GM21528 (cell line): ENCODE data around the gene PPP1R1B.

Source experiments
- ATAC-seq: cut with Tn5 transposase; IDR thresholded peaks from one replicate; pipeline ENCODE4 v1.9.1; 2021; ENCODE audit warnings: mild to moderate bottlenecking, moderate library complexity; ENCODE audit not compliant: unreplicated experiment, low FRiP score

PPP1R1B gene

DNA sequence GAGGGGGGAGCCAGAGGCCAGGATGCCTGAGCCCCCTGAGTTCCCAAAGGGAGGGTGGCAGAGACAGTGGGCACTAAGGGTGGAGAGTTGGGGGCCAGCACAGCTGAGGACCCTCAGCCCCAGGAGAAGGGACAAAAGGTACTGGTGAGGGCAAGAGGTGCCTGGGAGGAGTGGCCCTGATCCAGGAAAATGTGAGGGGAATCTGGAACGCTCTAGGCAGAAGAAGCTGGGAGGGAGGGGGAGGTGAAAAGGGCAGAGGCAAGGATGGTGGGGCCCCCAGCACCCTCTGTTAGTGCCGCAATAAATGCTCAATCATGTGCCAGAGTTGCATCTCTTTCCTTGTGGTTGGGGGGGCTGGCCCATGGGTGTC lies 39.5 kb downstream of the PPP1R1B start:
- ATAC-seq, result no peak

DNA sequence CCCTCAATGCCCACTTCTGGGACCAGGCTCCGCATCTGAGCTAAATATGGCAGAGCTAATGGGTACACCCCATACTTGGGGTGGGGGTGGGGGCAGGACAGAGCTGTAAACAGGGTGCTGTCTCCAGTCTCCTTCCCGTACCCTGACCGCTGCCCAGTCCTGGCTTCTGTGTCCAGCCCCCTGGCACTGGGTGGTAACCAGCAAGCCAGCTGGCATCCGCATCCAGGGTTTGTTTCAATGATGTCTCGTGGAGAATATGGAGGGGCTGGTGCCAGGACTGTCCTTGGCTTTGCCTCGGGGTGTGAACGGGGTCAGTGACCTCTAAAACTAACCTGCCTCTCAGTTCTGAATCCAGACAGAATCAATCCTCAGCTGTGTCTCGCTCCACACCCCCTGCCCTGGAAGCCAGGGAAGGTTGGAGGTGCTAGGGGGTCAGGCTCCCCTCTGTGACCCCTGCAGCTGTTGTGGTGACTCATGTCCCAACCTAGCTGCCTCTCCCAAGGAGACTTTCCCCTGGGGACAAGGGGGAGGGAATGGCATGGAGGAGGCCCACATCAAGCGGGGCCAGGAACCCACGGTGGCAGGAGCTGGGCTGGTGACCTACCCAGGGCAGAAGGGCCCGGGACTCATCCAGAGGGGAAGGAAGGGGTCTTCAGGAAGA lies 40.0 kb downstream of the PPP1R1B start:
- no peak for ATAC-seq

DNA sequence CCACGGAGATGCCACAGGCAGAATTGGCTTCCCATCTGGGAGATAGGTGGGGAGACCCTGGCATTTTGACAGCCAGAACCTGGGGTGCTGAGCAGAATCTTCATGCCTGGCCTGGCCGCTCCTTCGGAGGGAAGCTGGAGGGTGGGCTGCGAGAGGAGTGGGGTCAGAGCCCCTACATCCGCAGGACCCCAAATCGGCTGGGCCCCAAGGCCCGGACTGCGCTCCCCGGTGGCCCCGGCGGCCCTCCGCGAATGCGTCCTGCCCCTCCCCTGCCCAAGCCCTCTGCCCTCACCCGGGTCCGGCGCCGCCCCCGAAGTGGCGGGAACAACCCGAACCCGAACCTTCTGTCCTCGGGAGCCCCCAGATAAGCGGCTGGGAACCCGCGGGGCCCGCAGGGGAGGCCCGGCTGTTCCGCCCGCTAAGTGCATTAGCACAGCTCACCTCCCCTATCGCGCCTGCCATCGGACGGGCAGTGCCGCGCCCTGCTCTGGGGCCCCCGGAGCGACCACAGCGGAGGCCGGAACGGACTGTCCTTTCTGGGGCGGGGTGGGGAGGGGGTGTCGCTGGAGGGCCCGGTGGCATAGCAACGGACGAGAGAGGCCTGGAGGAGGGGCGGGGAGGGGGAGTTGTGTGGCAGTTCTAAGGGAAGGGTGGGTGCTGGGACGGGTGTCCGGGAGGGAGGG lies 40.7 kb downstream of the PPP1R1B start:
- ATAC-seq, result no peak

DNA sequence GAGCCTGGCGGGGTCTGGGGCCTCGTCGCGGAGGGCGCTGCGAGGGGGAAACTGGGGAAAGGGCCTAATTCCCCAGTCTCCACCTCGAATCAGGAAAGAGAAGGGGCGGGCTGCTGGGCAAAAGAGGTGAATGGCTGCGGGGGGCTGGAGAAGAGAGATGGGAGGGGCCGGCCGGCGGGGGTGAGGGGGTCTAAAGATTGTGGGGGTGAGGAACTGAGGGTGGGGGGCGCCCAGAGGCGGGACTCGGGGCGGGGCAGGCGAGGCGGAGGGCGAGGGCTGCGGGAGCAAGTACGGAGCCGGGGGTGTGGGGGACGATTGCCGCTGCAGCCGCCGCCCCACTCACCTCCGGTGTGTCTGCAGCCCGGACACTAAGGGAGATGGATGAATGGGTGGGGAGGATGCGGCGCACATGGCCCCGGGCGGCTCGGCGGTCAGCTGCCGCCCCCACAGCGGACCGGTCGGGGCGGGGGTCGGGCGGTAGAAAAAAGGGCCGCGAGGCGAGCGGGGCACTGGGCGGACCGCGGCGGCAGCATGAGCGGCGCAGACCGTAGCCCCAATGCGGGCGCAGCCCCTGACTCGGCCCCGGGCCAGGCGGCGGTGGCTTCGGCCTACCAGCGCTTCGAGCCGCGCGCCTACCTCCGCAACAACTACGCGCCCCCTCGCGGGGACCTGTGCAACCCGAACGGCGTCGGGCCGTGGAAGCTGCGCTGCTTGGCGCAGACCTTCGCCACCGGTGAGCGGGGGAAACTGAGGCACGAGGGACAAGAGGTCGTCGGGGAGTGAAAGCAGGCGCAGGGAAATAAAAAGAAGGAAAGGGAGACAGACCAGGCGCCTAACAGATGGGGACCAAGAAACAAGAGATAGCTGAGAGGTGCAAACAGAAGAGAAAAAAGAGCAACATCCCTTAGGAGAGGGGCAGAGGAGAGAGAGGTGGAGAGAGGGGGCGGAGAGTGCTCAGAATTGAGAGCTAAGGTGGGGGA lies 41.5 kb downstream of the PPP1R1B start, which contains the start of gene PNMT:
PNMT (plus strand) TSS at position 509 of the 980 bp plus-strand sequence; CDS start at position 532, 23 bp downstream.
- no peak for ATAC-seq

DNA sequence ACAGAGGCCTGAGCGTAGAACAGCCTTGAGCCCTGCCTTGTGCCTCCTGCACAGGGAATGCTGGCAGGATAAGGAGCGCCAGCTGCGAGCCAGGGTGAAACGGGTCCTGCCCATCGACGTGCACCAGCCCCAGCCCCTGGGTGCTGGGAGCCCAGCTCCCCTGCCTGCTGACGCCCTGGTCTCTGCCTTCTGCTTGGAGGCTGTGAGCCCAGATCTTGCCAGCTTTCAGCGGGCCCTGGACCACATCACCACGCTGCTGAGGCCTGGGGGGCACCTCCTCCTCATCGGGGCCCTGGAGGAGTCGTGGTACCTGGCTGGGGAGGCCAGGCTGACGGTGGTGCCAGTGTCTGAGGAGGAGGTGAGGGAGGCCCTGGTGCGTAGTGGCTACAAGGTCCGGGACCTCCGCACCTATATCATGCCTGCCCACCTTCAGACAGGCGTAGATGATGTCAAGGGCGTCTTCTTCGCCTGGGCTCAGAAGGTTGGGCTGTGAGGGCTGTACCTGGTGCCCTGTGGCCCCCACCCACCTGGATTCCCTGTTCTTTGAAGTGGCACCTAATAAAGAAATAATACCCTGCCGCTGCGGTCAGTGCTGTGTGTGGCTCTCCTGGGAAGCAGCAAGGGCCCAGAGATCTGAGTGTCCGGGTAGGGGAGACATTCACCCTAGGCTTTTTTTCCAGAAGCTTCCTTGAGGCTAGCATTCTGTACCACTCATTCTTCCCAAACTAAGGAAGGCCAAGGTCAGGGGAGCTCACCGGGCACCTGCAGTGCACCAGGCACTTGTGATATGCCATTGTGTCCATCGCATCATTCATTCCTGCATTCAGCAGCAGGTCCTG lies 43.4 kb downstream of the PPP1R1B start:
- ATAC-seq, result no peak

DNA sequence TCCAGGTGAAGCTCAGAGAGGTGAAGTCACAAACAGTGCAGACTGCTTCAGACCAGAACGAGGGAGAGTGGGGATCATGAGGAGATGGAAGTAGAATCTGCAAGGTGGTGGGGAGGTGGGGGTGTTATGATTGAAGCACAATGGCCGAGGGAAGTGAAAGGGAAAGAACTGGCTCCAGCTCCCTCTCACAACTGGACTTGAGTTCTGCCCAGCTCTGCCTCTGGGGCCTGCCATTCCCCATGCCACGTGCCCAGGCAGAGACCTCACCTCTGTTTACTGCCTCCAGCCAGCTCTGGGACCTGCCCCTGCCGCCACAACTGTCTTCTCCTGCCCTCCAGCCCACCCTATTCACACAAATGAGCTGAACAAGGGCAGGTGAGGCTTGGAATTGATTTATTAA lies 44.0 kb downstream of the PPP1R1B start:
- no peak for ATAC-seq

DNA sequence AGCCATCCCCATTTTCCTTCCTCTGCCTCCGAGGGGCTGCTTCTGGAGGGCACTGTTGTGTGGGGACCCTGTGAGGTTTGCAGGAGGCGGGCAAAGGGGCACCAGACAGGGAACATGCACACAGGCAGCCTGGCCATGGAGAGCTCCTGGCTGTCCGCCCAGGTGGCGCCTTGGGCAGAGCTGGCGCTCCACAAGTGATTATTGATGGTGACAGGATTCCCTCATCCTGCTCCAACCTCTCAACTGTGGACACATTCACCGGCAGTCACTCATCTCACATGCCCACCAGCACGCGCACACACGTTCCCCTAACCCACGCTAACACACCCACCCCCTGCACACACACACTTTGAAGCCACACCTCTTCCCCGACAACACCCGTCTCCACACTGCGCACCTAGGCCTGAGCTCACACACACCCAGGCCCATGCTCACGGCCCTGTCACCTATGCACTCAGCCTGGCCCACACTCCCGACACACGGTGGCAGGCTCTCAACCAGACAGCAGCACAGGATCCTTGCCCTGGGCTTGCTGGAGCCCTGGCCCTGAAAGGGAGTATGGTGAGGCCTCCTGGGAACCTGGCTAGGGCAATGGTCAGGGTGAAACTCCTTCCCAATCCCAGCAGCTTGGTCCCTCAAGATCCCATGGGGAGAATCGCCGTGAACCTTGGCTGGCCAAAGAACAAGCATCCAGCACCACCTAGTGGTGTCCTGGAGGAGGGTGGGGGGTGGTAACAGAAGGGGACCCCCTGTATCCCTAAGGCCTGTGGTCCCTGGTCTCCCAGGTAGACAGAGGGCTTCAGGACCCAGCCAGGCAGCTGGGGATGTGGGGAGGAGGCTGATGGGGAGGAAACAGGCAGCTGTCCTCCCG lies 45.1 kb downstream of the PPP1R1B start:
- no peak for ATAC-seq

DNA sequence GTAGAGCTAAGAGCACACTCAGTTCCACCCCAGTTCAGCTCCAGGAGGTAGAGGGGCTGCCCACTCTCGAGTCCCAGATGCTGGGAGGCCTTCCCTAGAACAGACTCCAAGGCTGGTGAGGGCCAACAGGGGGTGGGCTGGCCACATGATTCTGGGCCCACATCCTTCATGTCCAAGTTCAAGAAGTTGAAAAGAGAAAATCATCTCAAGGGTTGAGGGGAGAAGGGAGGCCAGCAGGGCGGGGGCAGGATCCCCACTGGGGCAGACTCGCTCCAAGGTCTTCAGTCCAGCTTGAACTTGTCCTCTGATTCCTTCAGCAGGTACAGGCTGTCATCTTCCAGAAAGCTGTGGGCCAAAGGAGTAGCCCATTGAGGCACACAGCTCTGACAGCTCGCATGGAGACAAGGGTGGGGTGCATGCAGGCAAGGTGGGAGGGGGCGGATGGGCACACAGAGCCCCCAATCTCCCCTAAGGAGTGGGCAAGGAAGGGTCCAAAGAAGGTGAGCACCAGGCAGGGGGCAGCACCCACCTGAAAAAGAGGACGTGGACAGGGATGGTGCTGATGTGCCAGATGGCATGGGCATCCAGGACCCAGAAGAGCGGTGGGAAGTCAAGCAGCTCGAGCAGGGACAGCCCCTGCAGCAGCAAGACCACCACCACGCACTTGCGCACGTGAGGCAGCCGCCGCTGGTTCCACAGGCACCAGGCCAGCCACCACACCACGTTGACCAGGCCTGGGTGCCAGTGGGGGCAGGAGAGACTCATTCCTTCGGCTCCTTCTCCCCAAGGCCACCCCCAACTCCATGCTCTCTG lies 46.0 kb downstream of the PPP1R1B start:
- ATAC-seq, result no peak

DNA sequence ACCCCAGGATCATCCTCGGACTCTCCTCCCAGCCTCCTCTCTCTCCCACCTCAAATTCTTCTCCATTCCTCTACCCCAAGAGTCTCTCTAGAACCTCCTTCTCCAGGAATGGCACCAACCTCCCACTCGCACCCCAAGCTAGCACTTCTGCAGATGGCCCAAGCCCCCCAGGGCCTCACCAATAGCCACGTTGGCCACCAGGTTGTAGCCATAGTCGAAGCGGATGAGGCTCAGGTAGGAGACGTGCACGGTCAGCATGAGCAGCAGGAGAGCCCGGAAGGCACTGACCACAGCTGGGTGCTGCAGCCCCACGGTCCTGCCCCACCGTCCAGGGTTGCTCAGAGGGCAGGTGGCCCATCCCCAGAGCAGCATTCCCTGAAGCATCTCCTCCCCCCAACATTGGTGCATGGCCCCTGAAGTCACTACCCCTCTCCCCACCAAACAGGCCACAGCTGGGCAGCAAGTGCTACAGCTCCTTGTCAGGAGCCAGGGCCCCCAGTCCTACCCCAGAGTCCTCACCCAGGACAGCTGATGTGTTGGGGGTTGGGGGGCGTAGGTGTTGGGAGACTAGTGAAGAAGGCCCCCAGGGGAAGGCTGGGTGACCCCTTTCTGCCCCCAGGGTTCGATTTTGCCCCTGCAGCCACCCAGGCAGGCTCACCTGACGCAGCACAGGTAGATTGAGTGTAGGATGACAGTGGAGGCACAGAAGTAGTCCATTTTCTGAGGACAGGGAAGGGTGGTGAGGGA lies 46.8 kb downstream of the PPP1R1B start:
- no peak for ATAC-seq

DNA sequence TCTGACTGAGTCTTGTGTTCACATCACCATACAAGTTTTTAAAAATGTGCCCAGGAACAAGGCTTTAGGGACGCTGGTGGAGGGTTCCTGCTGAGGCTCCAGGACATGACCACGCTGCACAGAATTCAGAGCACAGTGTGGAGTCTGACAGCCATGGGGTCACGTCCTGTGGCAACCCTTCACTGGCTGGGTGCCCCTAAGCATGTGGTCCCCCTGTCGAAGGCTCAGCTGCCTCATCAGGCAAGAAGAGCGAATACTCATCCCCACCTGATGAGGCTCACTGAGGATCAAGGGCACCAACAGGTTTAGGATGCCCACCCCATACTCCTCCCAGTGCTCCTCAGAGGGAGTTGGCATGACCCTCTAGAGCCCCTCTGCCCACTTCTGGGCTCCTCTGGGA lies 47.4 kb downstream of the PPP1R1B start:
- ATAC-seq, result no peak

DNA sequence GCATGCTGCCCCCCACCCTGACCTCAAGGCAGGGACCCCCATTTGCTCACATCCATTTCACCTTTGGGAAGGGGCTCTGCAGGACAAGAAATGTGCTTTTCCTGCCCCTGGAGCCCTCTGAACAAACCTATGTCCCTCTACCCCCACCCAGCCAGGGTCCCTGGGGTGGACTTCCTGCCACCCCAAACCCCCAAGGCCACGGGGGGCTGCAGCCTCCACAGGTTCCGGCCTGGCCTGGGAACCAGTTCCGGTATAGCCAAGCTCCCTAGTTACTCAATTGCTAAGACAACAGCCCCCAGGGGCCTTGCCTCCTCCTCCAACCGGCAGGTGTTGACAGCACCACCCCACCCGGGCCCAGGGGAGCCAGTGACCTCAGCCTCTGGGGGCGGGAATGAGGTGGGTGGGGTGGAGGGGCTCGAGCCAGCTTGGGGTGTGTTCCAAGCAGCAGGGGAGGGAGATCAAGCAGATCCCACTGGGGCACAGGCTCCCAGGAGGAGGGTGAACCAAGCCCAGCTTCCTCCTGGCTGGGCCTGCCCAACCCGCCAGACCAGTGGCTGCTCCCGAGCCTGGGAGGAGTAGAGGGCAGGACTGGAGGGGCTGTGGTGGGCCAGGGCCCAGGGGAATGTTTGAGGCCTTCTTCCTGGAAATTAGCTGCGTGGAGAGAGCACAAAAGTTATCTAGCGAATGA lies 48.1 kb downstream of the PPP1R1B start:
- ATAC-seq, result no peak

DNA sequence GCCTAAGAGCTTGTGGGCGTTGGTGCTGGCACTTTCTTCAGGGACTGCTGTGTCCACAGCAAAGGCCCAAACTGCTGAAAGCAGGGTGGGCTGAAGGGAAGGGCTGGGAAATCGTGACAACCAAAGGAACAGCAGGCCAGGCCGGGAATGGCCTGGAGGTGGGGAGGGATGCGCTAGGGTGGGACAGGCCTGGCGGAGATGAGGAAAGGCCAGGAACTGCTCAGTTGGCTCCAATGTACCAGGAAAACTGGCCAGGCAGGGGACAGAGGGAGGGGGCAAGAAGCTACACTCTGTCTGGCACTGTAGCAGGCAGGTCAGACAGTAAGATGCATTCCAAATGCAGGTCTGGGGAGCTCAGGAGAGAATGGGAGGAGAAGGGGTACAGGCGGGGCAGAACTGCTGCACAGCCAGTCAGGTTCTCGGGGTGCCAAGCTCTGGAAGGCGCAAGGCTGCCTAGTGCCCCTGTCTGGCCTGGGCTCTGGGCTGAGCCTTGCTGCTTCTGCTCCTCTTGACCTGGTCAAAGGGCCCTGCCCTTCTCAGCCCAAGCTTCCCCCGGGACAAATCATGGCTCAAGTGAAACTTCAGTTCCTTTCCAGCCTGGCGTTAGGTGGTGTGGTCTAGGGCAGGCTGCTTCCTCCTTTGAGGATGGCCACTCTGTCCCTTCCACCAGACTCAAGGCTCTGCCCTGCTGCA lies 48.8 kb downstream of the PPP1R1B start:
- ATAC-seq, result no peak

DNA sequence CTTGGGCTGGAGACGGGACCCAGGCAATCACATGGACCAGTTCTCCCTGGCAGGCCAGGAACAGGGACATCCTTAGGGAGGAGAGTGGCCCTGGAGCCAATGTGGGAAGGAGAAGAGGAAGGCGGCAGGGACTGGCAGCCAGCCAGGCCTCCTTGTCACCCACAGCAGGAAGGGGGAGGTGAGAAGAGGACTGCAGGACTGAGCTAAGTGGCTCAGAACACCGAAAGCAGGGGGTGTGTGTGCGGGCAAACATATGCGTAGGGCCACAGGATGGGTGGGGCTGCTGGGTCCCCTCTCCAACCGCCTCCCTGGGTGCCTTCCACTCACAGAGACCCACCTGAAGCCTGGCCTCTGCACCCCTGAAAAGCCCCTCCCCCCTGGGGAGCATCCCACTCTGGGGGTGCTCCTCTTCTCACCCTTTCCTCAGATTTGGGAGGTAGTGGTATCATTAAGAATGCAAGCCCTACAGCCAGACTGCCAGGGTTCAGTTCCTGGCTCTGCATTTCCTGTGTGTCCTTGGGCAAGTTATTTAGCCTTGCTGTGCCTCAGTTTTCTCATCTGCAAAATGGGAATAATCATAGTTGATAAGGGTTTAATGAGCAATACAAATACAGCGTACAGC lies 49.6 kb downstream of the PPP1R1B start:
- no peak for ATAC-seq

DNA sequence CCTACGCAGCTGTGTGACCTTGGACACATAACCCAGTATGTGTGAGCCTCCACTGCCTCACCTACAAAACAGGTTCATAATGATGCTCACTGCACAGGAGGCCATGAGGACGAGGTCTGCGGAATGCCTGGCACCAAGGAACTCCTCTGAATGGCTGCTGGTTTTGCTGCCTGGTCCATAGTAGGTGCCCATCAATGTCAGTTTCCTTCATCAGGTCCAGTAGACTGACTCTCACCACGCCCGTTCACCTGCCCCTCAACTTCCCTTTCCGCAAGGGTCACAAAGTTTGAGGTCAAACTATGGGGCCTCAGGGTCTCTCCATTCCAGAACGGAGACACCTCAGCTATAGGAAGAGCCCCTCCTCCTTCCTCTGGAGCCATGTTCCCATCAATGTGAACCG lies 50.3 kb downstream of the PPP1R1B start:
- no peak for ATAC-seq

DNA sequence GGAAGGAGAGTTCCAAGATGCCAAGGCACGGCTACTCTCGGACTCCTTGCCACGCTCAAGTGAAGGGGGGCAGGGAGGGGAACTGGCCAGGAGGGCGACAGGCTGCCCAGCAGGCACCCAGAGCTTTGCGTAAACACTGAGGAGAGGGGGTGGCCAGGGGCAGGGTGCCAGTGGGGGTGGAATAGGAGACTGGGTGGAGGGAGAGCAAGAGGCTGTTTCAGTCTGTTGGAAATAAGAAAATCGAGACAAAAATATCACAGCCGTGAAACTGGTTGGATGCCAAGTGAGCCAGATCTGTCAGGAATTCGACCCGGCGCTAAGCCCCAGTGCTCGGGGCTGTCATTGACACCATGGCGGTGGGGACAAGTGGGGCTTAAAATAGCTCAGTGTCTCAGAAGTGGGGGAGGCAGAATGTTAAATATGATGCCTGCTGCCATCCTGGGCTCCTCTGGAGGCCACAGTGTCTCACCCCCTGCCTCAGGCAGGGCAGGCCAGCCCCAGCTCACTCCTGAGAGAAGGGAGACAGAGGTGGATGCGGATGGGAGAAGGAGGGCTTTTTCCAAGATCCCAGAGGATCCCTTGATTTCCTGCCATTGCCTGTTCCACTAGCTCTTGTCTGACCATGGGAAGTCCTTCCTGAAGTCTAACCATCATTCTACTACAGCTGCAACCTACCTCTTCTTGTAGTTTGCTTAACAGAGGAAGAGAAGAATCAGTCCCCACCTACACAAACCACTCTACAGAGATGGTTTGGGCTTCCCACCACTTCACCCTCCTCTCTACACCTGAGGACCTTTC lies 51.0 kb downstream of the PPP1R1B start:
- ATAC-seq, result no peak
